ENCODE measurements around the gene IER3. TPM values are rescaled to one million over a fixed set of nuclear protein-coding genes. Genes with fewer than 3 reads are reported as not detected.

The IER3 gene
- total and polyA plus RNA-seq, 9 of the 15 experiments (the other 6 are each of a cell fraction or from before 2014, with no cell fraction given), result 1.5 to 30.0 (median 11.5) TPM

- no peak for DNase-seq (ENCODE audit: extremely low read depth in 1 of 4, low spot score in 3 of 4)
- ATAC-seq, result no peak
- in situ Hi-C loops (cut with MboI), result no loop called here
Observed at GRCh38 chr6:30703821-30704220, 40.5 kb downstream of the IER3 start.

GRCh38 chr6:30703011-30703410, 41.3 kb downstream of the IER3 start:
- Histone ChIP-seq H3K4me3 (no peak overlapping the region), H3K9me1 (ENCODE audit: control insufficient read depth, insufficient read depth, low read length) (no peaks in the 10 kb centered on the region), H3K4me1 (replicated peaks in 1 of 2; ENCODE audit: control insufficient read depth in 2 of 2, insufficient read depth in 2 of 2, low read length in 2 of 2) (no peaks in the 10 kb centered on the region), H2AFZ (ENCODE audit: low read depth, low read length) (no peak overlapping the region), H3K27ac (ENCODE audit: extremely low read depth, low read depth, low read length) (no peak overlapping the region), H4K20me1 (replicated peaks; ENCODE audit: control insufficient read depth, insufficient read depth, low read length) (no peaks in the 10 kb centered on the region), H3K27me3 (ENCODE audit: control insufficient read depth in 2 of 2, insufficient read depth in 2 of 2, low read length in 2 of 2) (no peaks in the 10 kb centered on the region), H3K9ac (ENCODE audit: insufficient read depth in 1 of 2, low read depth in 2 of 2, low read length in 2 of 2) (no peak overlapping the region), H3K79me2 (ENCODE audit: control insufficient read depth, insufficient read depth, low read length) (no peaks in the 10 kb centered on the region), H3K9me3 (replicated peaks; ENCODE audit: control insufficient read depth, insufficient read depth, low read depth, low read length) (no peaks in the 10 kb centered on the region), H3K36me3 (ENCODE audit: control insufficient read depth, insufficient read depth, low read length) (peaks cover 70% of the 10 kb centered on the region), H3K4me2 (ENCODE audit: insufficient read depth, low read length) (no peak overlapping the region)
- TF ChIP-seq POLR2G (IDR thresholded peaks at IDR 0.05; ENCODE audit: low read depth, low read length), result peak; percentile 57
- no peak for TF ChIP-seq PHTF2 (CRISPR knock-in tag; IDR thresholded peaks at IDR 0.05)
- 0 out of 2 replicates have a peak, but pooled peaks have one; percentile 10 for TF ChIP-seq POLR2AphosphoS2 (IDR thresholded peaks at IDR 0.05; ENCODE audit: low read length)
- TF ChIP-seq RBFOX2 (IDR thresholded peaks at IDR 0.05; ENCODE audit: low read depth, low read length), result peak; percentile 43; the same call in 1 of the 2 replicates
- TF ChIP-seq HSF4 (CRISPR knock-in tag; IDR thresholded peaks at IDR 0.05; ENCODE audit: borderline replicate concordance), result no peak
- DNase-seq (ENCODE audit: extremely low read depth in 1 of 4, low spot score in 3 of 4) (no peak), FAIRE-seq (no peak), ATAC-seq (no peak)
- in situ Hi-C loops (cut with MboI), result no loop called here
- intact Hi-C loops (cut with micrococcal nuclease), result no loop called here
- BruUV-seq (replicated peaks), result no TSS peak
- CTCF ChIA-PET (ENCODE audit: low intra/inter-chr PET ratio), result no interaction called here
- POLR2A ChIA-PET, result interaction anchor here (0.7 to 27.1 kb wide), 5 partner anchors 5 to 176 kb away, joined by 3 to 524 read pairs (median 5); partner anchors contain the start of genes MDC1, NRM and TUBB
- WGBS (ENCODE audit: insufficient coverage, low coverage, missing lambda C conversion rate), result 93% methylated on average over 10 of the region's 10 CpGs

More at GRCh38 chr6:30703821-30704220, 40.5 kb downstream of the IER3 start:
- Histone ChIP-seq H3K9me1 (ENCODE audit: control insufficient read depth, insufficient read depth, low read length) (no peaks in the 10 kb centered on the region), H2AFZ (ENCODE audit: low read depth, low read length) (no peak overlapping the region), H3K79me2 (ENCODE audit: control insufficient read depth, insufficient read depth, low read length) (no peaks in the 10 kb centered on the region), H3K27ac (ENCODE audit: extremely low read depth, low read depth, low read length) (no peak overlapping the region), H4K20me1 (replicated peaks; ENCODE audit: control insufficient read depth, insufficient read depth, low read length) (no peaks in the 10 kb centered on the region), H3K36me3 (ENCODE audit: control insufficient read depth, insufficient read depth, low read length) (peaks cover 77% of the 10 kb centered on the region), H3K9ac (ENCODE audit: insufficient read depth in 1 of 2, low read depth in 2 of 2, low read length in 2 of 2) (no peak overlapping the region; a peak in 1 of 4 replicates), H3K9me3 (replicated peaks; ENCODE audit: control insufficient read depth, insufficient read depth, low read depth, low read length) (no peaks in the 10 kb centered on the region), H3K4me2 (ENCODE audit: insufficient read depth, low read length) (no peak overlapping the region), H3K27me3 (ENCODE audit: control insufficient read depth in 2 of 2, insufficient read depth in 2 of 2, low read length in 2 of 2) (no peaks in the 10 kb centered on the region), H3K4me3 (no peak overlapping the region), H3K4me1 (replicated peaks in 1 of 2; ENCODE audit: control insufficient read depth in 2 of 2, insufficient read depth in 2 of 2, low read length in 2 of 2) (no peaks in the 10 kb centered on the region)
- no TSS peak for BruUV-seq (replicated peaks)
- POLR2A ChIA-PET, result interaction anchor here (0.5 to 27.1 kb wide), 7 partner anchors 5 to 1101 kb away, joined by 3 to 524 read pairs (median 4); partner anchors contain the start of genes MDC1, NRM and TUBB
- TF ChIP-seq SUPT5H (IDR thresholded peaks at IDR 0.05), result 0 out of 2 replicates have a peak, but pooled peaks have one; percentile 15
- no peak for TF ChIP-seq CSDE1 (IDR thresholded peaks at IDR 0.05)
- peak; percentile 22; the same call in 1 of the 2 replicates for TF ChIP-seq POLR2AphosphoS5 (IDR thresholded peaks at IDR 0.05; ENCODE audit: control insufficient read depth, insufficient read depth, low read depth, low read length)
- FAIRE-seq, result no peak
- intact Hi-C loops (cut with micrococcal nuclease), result no loop called here
- CTCF ChIA-PET (ENCODE audit: low intra/inter-chr PET ratio), result no interaction called here
- WGBS (ENCODE audit: insufficient coverage, low coverage, missing lambda C conversion rate), result 89% methylated on average over 4 of the region's 4 CpGs
